Esophagus muscularis mucosa (tissue), 3 donors: ENCODE data around the gene METTL15.

Experiments used
- POLR2A ChIP-seq: fragments of 450-650 bp; IDR thresholded peaks from one replicate; pipeline ENCODE4 v1.6.1; 2017; ENCODE audit warnings: antibody characterized with exemption, moderate library complexity, mild to moderate bottlenecking, low read depth
- TF ChIP-seq, protein P1 (sequence below), 3 experiments: fragments of 200-600 bp in 2 of 3; fragments of 450-650 bp in 1 of 3; sonication (generic) in 2 of 3; IDR thresholded peaks; one replicate each; pipeline ENCODE4 v1.5.1; 2017 to 2019; ENCODE audit warnings: antibody characterized with exemption in 3 of 3, mild to moderate bottlenecking in 2 of 3, moderate library complexity in 1 of 3

DNA sequence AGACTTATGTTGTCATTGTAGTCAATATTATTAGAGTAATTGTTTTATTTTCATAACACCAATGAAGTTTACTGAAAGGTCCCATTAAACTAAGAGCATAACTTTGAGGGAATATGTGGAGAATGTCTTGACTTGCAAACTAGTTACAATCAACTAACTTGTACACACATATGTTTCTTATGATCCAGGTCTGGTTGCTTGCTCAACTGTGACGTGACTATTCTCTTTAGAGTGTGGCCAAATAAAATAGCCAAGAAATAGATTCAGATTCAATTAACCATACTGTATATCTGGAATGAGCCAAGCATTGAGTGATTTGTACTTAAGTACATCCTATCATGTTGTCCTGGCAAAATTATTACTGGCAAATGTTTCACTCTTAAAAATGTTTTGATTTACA lies 101.7 kb downstream of the METTL15 start:
- no peak for TF ChIP-seq POLR2A
- TF ChIP-seq, protein P1, sequence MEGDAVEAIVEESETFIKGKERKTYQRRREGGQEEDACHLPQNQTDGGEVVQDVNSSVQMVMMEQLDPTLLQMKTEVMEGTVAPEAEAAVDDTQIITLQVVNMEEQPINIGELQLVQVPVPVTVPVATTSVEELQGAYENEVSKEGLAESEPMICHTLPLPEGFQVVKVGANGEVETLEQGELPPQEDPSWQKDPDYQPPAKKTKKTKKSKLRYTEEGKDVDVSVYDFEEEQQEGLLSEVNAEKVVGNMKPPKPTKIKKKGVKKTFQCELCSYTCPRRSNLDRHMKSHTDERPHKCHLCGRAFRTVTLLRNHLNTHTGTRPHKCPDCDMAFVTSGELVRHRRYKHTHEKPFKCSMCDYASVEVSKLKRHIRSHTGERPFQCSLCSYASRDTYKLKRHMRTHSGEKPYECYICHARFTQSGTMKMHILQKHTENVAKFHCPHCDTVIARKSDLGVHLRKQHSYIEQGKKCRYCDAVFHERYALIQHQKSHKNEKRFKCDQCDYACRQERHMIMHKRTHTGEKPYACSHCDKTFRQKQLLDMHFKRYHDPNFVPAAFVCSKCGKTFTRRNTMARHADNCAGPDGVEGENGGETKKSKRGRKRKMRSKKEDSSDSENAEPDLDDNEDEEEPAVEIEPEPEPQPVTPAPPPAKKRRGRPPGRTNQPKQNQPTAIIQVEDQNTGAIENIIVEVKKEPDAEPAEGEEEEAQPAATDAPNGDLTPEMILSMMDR (IDR thresholded peaks at IDR 0.05) = no peak
